AG04449 (cell line): ENCODE data around the gene MEFV.
"Not testable (repeated sequence)": the region's sequence is repeated elsewhere in the genome, so short reads cannot be mapped to it uniquely, and the experiment has no call there.

Experiments used
- CTCF ChIA-PET: fragments of 350-600 bp; formaldehyde crosslinking; extraction: SDS; loops from one replicate; lab custom pipeline; 2021; ENCODE audit warnings: antibody characterized with exemption; lab: Yijun Ruan, JAX
- POLR2A ChIA-PET: fragments of 400-600, 350-600 bp; formaldehyde crosslinking; extraction: SDS; loops from one replicate; lab custom pipeline; 2020; ENCODE audit warnings: antibody characterized with exemption, inconsistent platforms; lab: Yijun Ruan, JAX
- DNase-seq: peaks from one replicate; pipeline ENCODE4 v3.0.0-alpha.2; 2010; ENCODE audit warnings: low read depth, low spot score
- H3K4me3 ChIP-seq: 2 replicates; pipeline ENCODE4 v1.5.1; 2011; ENCODE audit warnings: low read depth, mild to moderate bottlenecking, control low read depth, low read length
- CTCF ChIP-seq: IDR thresholded peaks from one replicate; pipeline ENCODE4 v1.5.1; 2011; ENCODE audit warnings: mild to moderate bottlenecking, moderate library complexity, low read length, control low read depth, inconsistent platforms; ENCODE audit not compliant: insufficient read depth; ENCODE audit errors: missing control alignments

Gene MEFV

GRCh38 chr16:3212006-3212405 lies 44.4 kb downstream of the MEFV start:
- ChIA-PET POLR2A (no interaction called here), CTCF (no interaction called here)
- DNase-seq: no peak
- TF ChIP-seq CTCF: no peak
- H3K4me3 ChIP-seq: no peak overlapping the region

GRCh38 chr16:3207086-3207953 lies 49.1 kb downstream of the MEFV start:
- no peak overlapping the region for H3K4me3 ChIP-seq
- no peak for TF ChIP-seq CTCF
- ChIA-PET CTCF (no interaction called here), POLR2A (no interaction called here)
- no peak for DNase-seq

- DNase-seq, POLR2A ChIA-PET, H3K4me3 ChIP-seq, CTCF ChIA-PET: not testable (repeated sequence)
Observed at GRCh38 chr16:3205939-3206338, 50.5 kb downstream of the MEFV start.

GRCh38 chr16:3202903-3203539 lies 53.4 kb downstream of the MEFV start:
- TF ChIP-seq CTCF: no peak
- POLR2A ChIA-PET: no interaction called here
- H3K4me3 ChIP-seq: no peak overlapping the region
- no peak for DNase-seq
- CTCF ChIA-PET: no interaction called here

GRCh38 chr16:3198334-3199072 lies 57.9 kb downstream of the MEFV start:
- POLR2A ChIA-PET: interaction anchor here (0.7 kb wide), 1 partner anchor 178 kb away, joined by 3 read pairs; no protein-coding TSS in a partner anchor
- no peak for DNase-seq
- CTCF ChIA-PET: no interaction called here
- H3K4me3 ChIP-seq: no peak overlapping the region
- TF ChIP-seq CTCF: no peak

- H3K4me3 ChIP-seq, CTCF ChIA-PET, DNase-seq: not testable (repeated sequence)
- POLR2A ChIA-PET: interaction anchor here (0.7 kb wide), 1 partner anchor 177 kb away, joined by 3 read pairs; no protein-coding TSS in a partner anchor
Observed at GRCh38 chr16:3197694-3198333, 58.6 kb downstream of the MEFV start.
